B cell (primary cell): Measurements from ENCODE around the gene IARS1. TPM values are rescaled to one million over a fixed set of nuclear protein-coding genes. Genes with fewer than 3 reads are reported as not detected.

Source experiments
- ATAC-seq: fragments of 200-7000 bp; cut with Tn5 transposase; one replicate; pipeline ENCODE4 v1.10.0; 2021; ENCODE audit warnings: low read depth, mild to moderate bottlenecking, moderate number of reproducible peaks, moderate library complexity
- CTCF ChIA-PET: fragments of 350-600 bp; sonication (Branson Sonifier 250); formaldehyde crosslinking; loops from one replicate; lab custom pipeline; 2021; ENCODE audit warnings: antibody characterized with exemption, inconsistent platforms; lab: Charles Lee
- POLR2A ChIA-PET: fragments of 350-600 bp; sonication (Branson Sonifier 250); formaldehyde crosslinking; loops from one replicate; lab custom pipeline; 2021; ENCODE audit warnings: antibody characterized with exemption; lab: Charles Lee
- DNase-seq: peaks from one replicate; pipeline ENCODE4 v3.0.0; 2013
- H2AFZ ChIP-seq: 2 replicates; pipeline ENCODE4 v1.6.1; 2012; ENCODE audit warnings: mild to moderate bottlenecking, low read depth, low read length; ENCODE audit not compliant: insufficient read depth, poor library complexity, severe bottlenecking
- H3K27ac ChIP-seq, 2 donors: 1 replicate in 1 of 2; 2 replicates in 1 of 2; pipeline ENCODE4 v1.5.1; 2012 to 2013; ENCODE audit warnings: low read length in 2 of 2, mild to moderate bottlenecking in 2 of 2, moderate library complexity in 1 of 2
- H3K27me3 ChIP-seq, 4 experiments: fragments of 200-600 bp in 1 of 4; sonication (generic) in 1 of 4; replicated peaks in 1 of 4; 1 replicate in 2 of 4; 2 replicates in 2 of 4; pipeline versions ENCODE4 v1.6.1 to v1.7.0; 2013 to 2016; ENCODE audit warnings: low read length in 3 of 4, mild to moderate bottlenecking in 2 of 4, mixed read lengths in 1 of 4, moderate library complexity in 1 of 4; ENCODE audit not compliant: insufficient read depth in 4 of 4, control insufficient read depth in 3 of 4; ENCODE audit errors: control extremely low read depth in 1 of 4
- H3K36me3 ChIP-seq, 2 experiments: replicated peaks in 1 of 2; 1 replicate in 1 of 2; 2 replicates in 1 of 2; pipeline versions ENCODE4 v1.6.1 to v1.7.1; 2013; ENCODE audit warnings: low read length in 1 of 2; ENCODE audit not compliant: insufficient read depth in 2 of 2, control insufficient read depth in 1 of 2; ENCODE audit errors: control extremely low read depth in 1 of 2, extremely low read depth in 1 of 2
- H3K4me1 ChIP-seq, 2 donors: fragments of 200-600 bp in 1 of 2; sonication (generic) in 1 of 2; 1 replicate in 1 of 2; 2 replicates in 1 of 2; pipeline versions ENCODE4 v1.5.1 to v1.6.1; 2013 to 2017; ENCODE audit warnings: low read length in 2 of 2; ENCODE audit not compliant: control insufficient read depth in 2 of 2, insufficient read depth in 2 of 2
- H3K4me2 ChIP-seq: replicated peaks from 2 replicates; pipeline ENCODE3; 2012; ENCODE audit warnings: mild to moderate bottlenecking, low read depth, low read length; ENCODE audit not compliant: poor library complexity, severe bottlenecking
- H3K4me3 ChIP-seq, 5 experiments: fragments of 200-600 bp in 1 of 5; sonication (generic) in 1 of 5; 1 replicate in 3 of 5; 2 replicates in 2 of 5; pipeline versions ENCODE4 v1.5.1 to v1.7.0; 2011 to 2016; ENCODE audit warnings: low read length in 4 of 5, mild to moderate bottlenecking in 4 of 5, low read depth in 2 of 5, control low read depth in 1 of 5, moderate library complexity in 1 of 5; ENCODE audit not compliant: insufficient read depth in 1 of 5; ENCODE audit errors: control extremely low read depth in 1 of 5, extremely low read depth in 1 of 5
- H3K79me2 ChIP-seq: fragments of 200-600 bp; sonication (generic); one replicate; pipeline ENCODE4 v1.6.0; 2016; ENCODE audit warnings: low read length; ENCODE audit not compliant: control insufficient read depth, insufficient read depth
- H3K9ac ChIP-seq: fragments of 200-600 bp; sonication (generic); 2 replicates; pipeline ENCODE4 v1.6.1; 2017; ENCODE audit warnings: mild to moderate bottlenecking, low read length, moderate library complexity
- H3K9me3 ChIP-seq, 3 donors: one replicate each; pipeline versions ENCODE4 v1.6.1 to v1.7.1; 2013; ENCODE audit warnings: low read length in 2 of 3; ENCODE audit not compliant: control insufficient read depth in 2 of 3, insufficient read depth in 1 of 3; ENCODE audit errors: control extremely low read depth in 1 of 3
- H4K20me1 ChIP-seq: 2 replicates; pipeline ENCODE4 v1.6.0; 2012; ENCODE audit warnings: mild to moderate bottlenecking, low read length; ENCODE audit not compliant: insufficient read depth, control insufficient read depth, poor library complexity, severe bottlenecking
- H3K27ac Mint-ChIP-seq: one replicate; pipeline ENCODE4 v1.8.0; 2021; ENCODE audit warnings: mixed read lengths
- H3K27me3 Mint-ChIP-seq: one replicate; pipeline ENCODE4 v1.8.0; 2021; ENCODE audit warnings: mixed read lengths
- H3K4me1 Mint-ChIP-seq: one replicate; pipeline ENCODE4 v1.8.0; 2021; ENCODE audit warnings: mixed read lengths
- H3K4me3 Mint-ChIP-seq: one replicate; pipeline ENCODE4 v1.8.0; 2021; ENCODE audit warnings: mixed read lengths
- H3K9me3 Mint-ChIP-seq: one replicate; pipeline ENCODE4 v1.8.0; 2022; ENCODE audit warnings: mixed read lengths; ENCODE audit not compliant: insufficient read depth
- CTCF ChIP-seq: fragments of 200-600 bp; IDR thresholded peaks from one replicate; pipeline ENCODE4 v1.8.0; 2022; ENCODE audit warnings: antibody characterized with exemption, mild to moderate bottlenecking
- EZH2 ChIP-seq: IDR thresholded peaks from 2 replicates; pipeline ENCODE4 v1.6.1; 2012; ENCODE audit warnings: borderline replicate concordance, low read depth, mild to moderate bottlenecking, moderate library complexity, low read length; ENCODE audit not compliant: insufficient read depth, poor library complexity, severe bottlenecking
- WGBS: methylation state at CpG from one replicate; pipeline ENCODE4 v1.1.5; 2013; ENCODE audit warnings: missing lambda C conversion rate; ENCODE audit not compliant: insufficient coverage; 5-methylcytosine and 5-hydroxymethylcytosine counted together
- intact Hi-C: fragments of 100-400 bp; cut with micrococcal nuclease; formaldehyde crosslinking; loops from one replicate; pipeline ENCODE4 v1.10.0; 2022
- polyA plus RNA-seq: library from polyadenylated mRNA; depleted of rRNA; stranded (reverse); fragments of >200 nt; gene quantifications from 2 replicates; pipeline ENCODE4 v1.2.3, GENCODE V29; 2012
- total RNA-seq, 2 donors: library from RNA; stranded (reverse); fragments of 120-200 nt in 1 of 2; gene quantifications; 1 replicate in 1 of 2; 2 replicates in 1 of 2; pipeline versions ENCODE4 v1.2.3 to v1.2.4, GENCODE V29; 2013 to 2022

The IARS1 gene
- total and polyA plus RNA-seq, 2 donors (not counting 1 experiment from before 2014, with no cell fraction given), result 31.6 to 82.8 TPM

- H3K4me1 Mint-ChIP-seq, result peaks cover 56% of the 10 kb centered on the region
Observed at GRCh38 chr9:92298036-92298435, 4.5 kb upstream of the IARS1 start.

More at GRCh38 chr9:92298036-92298435, 4.5 kb upstream of the IARS1 start:
- Histone ChIP-seq H3K9ac (no peak overlapping the region), H3K9me3 (no peaks in the 10 kb centered on the region), H3K4me2 (peak overlapping the region; percentile 33), H2AFZ (peak overlapping the region; percentile 27), H3K4me3 (peak overlapping the region in 1 of 5 experiments; percentile 2), H3K36me3 (peaks cover 7 to 47% of the 10 kb centered on the region in 2 experiments), H3K4me1 (peaks cover 29% of the 10 kb centered on the region in 2 donors), H3K79me2 (peaks cover 12% of the 10 kb centered on the region), H3K27me3 (no peaks in the 10 kb centered on the region), H4K20me1 (no peaks in the 10 kb centered on the region), H3K27ac (peak overlapping the region; percentile 13 to 64)
- Mint-ChIP-seq H3K27me3 (no peaks in the 10 kb centered on the region), H3K27ac (peak overlapping the region; percentile 70), H3K9me3 (no peaks in the 10 kb centered on the region), H3K4me3 (peak overlapping the region; percentile 42)
- intact Hi-C loops, result loop anchor here (2.0 kb wide), 1 partner anchor 367 kb away; no protein-coding TSS in a partner anchor
- DNase-seq (no peak), ATAC-seq (no peak)
- ChIA-PET POLR2A (interaction anchor here (1.0 kb wide), 1 partner anchor 27 kb away, joined by 3 read pairs; the partner anchor contains the start of gene NOL8), CTCF (interaction anchor here (1.3 kb wide), 1 partner anchor 16 kb away, joined by 3 read pairs; no protein-coding TSS in a partner anchor)
- TF ChIP-seq CTCF, result no peak
- TF ChIP-seq EZH2, result no peak
- no CpG with 5 or more reads among the region's 3 CpGs for whole genome bisulfite sequencing
